SKM-1 treated with dmso at 0.1 percent for 144 hours (cell line): ENCODE results near the gene HSF5.
"Not testable (repeated sequence)": the region's sequence is repeated elsewhere in the genome, so short reads cannot be mapped to it uniquely, and the experiment has no call there.

ENCODE experiments used
- DNase-seq: peaks from one replicate; lab custom pipeline; 2025; ENCODE audit not compliant: unreplicated experiment; lab: John Stamatoyannopoulos, UW

The HSF5 gene

GRCh38 chr17:58488428-58488890, 251 bp upstream of the HSF5 start:
- DNase-seq = no peak

- no peak for DNase-seq
These were observed 3.6 kb downstream of the HSF5 start for GRCh38 chr17:58484600-58484999.

- not testable (repeated sequence) for DNase-seq
These were observed 6.4 kb downstream of the HSF5 start for GRCh38 chr17:58481798-58482197.

- peak; percentile 42 for DNase-seq
These were observed 8.1 kb downstream of the HSF5 start for GRCh38 chr17:58480090-58480489.

GRCh38 chr17:58476812-58477211, 11.4 kb downstream of the HSF5 start:
- DNase-seq = no peak

- no peak for DNase-seq
These were observed 12.2 kb downstream of the HSF5 start for GRCh38 chr17:58475985-58476384.

- no peak for DNase-seq
These were observed 17.9 kb downstream of the HSF5 start for GRCh38 chr17:58470356-58470755.

- no peak for DNase-seq
These were observed 19.3 kb downstream of the HSF5 start for GRCh38 chr17:58468944-58469343.

GRCh38 chr17:58455491-58455890, 32.7 kb downstream of the HSF5 start:
- no peak for DNase-seq

- DNase-seq = no peak
These were observed 35.5 kb downstream of the HSF5 start for GRCh38 chr17:58452738-58453137.

- DNase-seq = peak; percentile 76
These were observed 40.9 kb downstream of the HSF5 start for GRCh38 chr17:58447039-58447975.

GRCh38 chr17:58446086-58446485, 42.1 kb downstream of the HSF5 start:
- no peak for DNase-seq

GRCh38 chr17:58436805-58437239, 51.4 kb downstream of the HSF5 start:
- no peak for DNase-seq

- DNase-seq = no peak
These were observed 52.0 kb downstream of the HSF5 start for GRCh38 chr17:58436245-58436644.

- DNase-seq = no peak
These were observed 55.2 kb downstream of the HSF5 start for GRCh38 chr17:58432806-58433573.

GRCh38 chr17:58427807-58428206, 60.4 kb downstream of the HSF5 start:
- DNase-seq = no peak

- no peak for DNase-seq
These were observed 66.5 kb downstream of the HSF5 start for GRCh38 chr17:58421711-58422110.

- no peak for DNase-seq
These were observed 67.4 kb downstream of the HSF5 start for GRCh38 chr17:58420827-58421226.

GRCh38 chr17:58417300-58418092, 70.7 kb downstream of the HSF5 start, which contains the start of gene RNF43:
TSS of gene RNF43 (minus strand) at chr17:58417534. CDS start at chr17:58415577, 1,957 bp downstream.
- peak; percentile 89 for DNase-seq

- DNase-seq = no peak
These were observed 71.3 kb downstream of the HSF5 start for GRCh38 chr17:58416937-58417299.

GRCh38 chr17:58416396-58416795, 71.8 kb downstream of the HSF5 start:
- no peak for DNase-seq
